ENCODE results near the gene FOXN3.

DNA sequence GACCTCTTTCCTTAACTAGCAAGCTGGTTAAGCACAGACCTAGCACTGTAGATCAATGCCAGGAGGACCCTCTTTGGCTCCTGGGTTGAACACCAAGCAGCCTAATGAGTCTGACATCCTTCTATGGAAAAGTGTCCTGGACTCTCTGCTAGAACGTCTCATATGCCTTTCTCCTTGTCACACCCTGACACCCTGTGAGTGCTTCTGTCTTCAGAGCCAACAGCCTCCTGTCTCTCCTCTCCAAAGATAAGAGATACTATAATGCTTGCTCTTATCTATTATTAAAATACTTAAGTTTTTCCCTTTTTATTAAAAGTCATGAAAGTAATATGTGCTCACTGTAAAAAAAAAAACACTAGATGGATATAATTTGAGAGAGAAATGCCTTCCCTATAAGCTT lies 222.7 kb downstream of the FOXN3 start:
- TF ChIP-seq POLR2A (IDR thresholded peaks at IDR 0.05) (no peak), CTCF (IDR thresholded peaks at IDR 0.05 in 8 of 11, conservative IDR thresholded peaks at IDR 0.05 in 3 of 11) (no peak)
